Measurements from ENCODE around the gene FBXO9. TPM values are rescaled to one million over a fixed set of nuclear protein-coding genes. Genes with fewer than 3 reads are reported as not detected.

Gene FBXO9
- total RNA-seq, 1 experiment from 2014 or later, result 111 TPM

DNA sequence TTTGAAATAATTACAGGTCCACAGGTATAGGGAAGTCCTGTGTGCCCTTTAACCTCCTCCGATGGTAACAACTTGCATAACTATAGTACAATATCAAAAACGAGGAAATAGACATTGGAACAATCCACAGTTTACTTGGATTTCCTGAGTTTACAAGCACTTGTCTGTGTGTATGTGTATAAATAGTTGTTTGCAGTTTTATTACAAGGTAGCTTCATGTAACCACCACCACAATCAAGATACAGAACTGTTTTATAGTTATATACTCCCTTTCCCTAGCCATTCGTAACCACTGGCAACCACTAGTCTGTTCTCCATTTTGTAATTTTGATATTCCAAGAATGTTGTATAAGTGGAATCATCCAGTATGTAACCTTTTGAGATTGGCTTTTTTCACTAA is 9.1 kb downstream of the FBXO9 start:
- CTCF ChIA-PET, result no interaction called here
- no peak for DNase-seq
- H3K27me3 ChIP-seq (replicated peaks; ENCODE audit: control insufficient read depth, insufficient read depth, low read length), result no peaks in the 10 kb centered on the region
- peaks cover 54% of the 10 kb centered on the region for H3K36me3 Mint-ChIP-seq (ENCODE audit: insufficient read depth, unreplicated experiment)
- H3K4me1 Mint-ChIP-seq (ENCODE audit: low read depth, unreplicated experiment), result no peaks in the 10 kb centered on the region
- no peaks in the 10 kb centered on the region for H3K9me3 ChIP-seq
- H3K36me3 ChIP-seq (ENCODE audit: control insufficient read depth, insufficient read depth, low read length), result no peaks in the 10 kb centered on the region
- no peaks in the 10 kb centered on the region for H3K9me3 Mint-ChIP-seq (ENCODE audit: unreplicated experiment)
- H3K27ac Mint-ChIP-seq (ENCODE audit: unreplicated experiment), result no peak overlapping the region
- no TSS peak for BruUV-seq (replicated peaks)
- POLR2A ChIA-PET, result no interaction called here
- no peak overlapping the region for H3K4me3 Mint-ChIP-seq (ENCODE audit: unreplicated experiment)
- TF ChIP-seq CTCF (IDR thresholded peaks at IDR 0.05; ENCODE audit: insufficient read depth in 1 of 2, low read depth in 1 of 2, low read length in 1 of 2, severe bottlenecking in 1 of 2, unreplicated experiment in 1 of 2), result no peak
- intact Hi-C loops (cut with micrococcal nuclease; ENCODE audit: unreplicated experiment), result no loop called here
- H3K4me1 ChIP-seq, result no peaks in the 10 kb centered on the region
- H3K27me3 Mint-ChIP-seq (ENCODE audit: insufficient read depth, unreplicated experiment), result no peaks in the 10 kb centered on the region
- no peak overlapping the region for H3K4me3 ChIP-seq (ENCODE audit: low read depth, low read length)

- H3K36me3 Mint-ChIP-seq (ENCODE audit: insufficient read depth, unreplicated experiment), result peaks cover 52% of the 10 kb centered on the region
- intact Hi-C loops (cut with micrococcal nuclease; ENCODE audit: unreplicated experiment), result no loop called here
- TF ChIP-seq CTCF (IDR thresholded peaks at IDR 0.05; ENCODE audit: insufficient read depth in 1 of 2, low read depth in 1 of 2, low read length in 1 of 2, severe bottlenecking in 1 of 2, unreplicated experiment in 1 of 2), result no peak
- Histone ChIP-seq H3K4me1 (no peaks in the 10 kb centered on the region), H3K9me3 (no peaks in the 10 kb centered on the region), H3K4me3 (ENCODE audit: low read depth, low read length) (no peak overlapping the region), H3K27me3 (replicated peaks; ENCODE audit: control insufficient read depth, insufficient read depth, low read length) (no peaks in the 10 kb centered on the region), H3K36me3 (ENCODE audit: control insufficient read depth, insufficient read depth, low read length) (no peaks in the 10 kb centered on the region; the same call in none of the 2 replicates)
- ChIA-PET POLR2A (no interaction called here), CTCF (no interaction called here)
- no TSS peak for BruUV-seq (replicated peaks)
- no peaks in the 10 kb centered on the region for H3K4me1 Mint-ChIP-seq (ENCODE audit: low read depth, unreplicated experiment)
- no peak overlapping the region for H3K27ac Mint-ChIP-seq (ENCODE audit: unreplicated experiment)
- H3K4me3 Mint-ChIP-seq (ENCODE audit: unreplicated experiment), result no peak overlapping the region
- H3K9me3 Mint-ChIP-seq (ENCODE audit: unreplicated experiment), result no peaks in the 10 kb centered on the region
- DNase-seq, result no peak
- H3K27me3 Mint-ChIP-seq (ENCODE audit: insufficient read depth, unreplicated experiment), result no peaks in the 10 kb centered on the region
Observed at GRCh38 chr6:53080813-53081212, 15.6 kb downstream of the FBXO9 start.

DNA sequence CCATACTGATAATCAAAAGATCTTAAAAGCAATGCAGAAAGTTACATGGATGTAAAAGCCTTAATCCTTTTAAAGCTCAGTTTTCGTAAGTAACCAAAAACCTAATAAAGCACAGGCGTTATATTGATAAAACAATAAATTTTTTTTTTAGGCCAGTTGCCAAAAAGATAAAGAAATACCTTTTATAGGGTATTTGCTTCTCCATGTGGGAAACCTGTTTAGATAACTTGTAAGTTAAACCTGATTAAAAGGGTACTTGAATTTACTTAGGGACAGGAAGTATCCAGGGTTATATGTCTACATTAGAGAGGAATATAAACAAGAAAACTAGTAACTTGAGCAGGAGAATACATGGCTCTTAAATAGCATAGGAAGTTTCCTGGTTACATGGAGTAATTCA is 21.1 kb downstream of the FBXO9 start:
- H3K4me3 ChIP-seq (ENCODE audit: low read depth, low read length), result no peak overlapping the region
- Mint-ChIP-seq H3K9me3 (ENCODE audit: unreplicated experiment) (no peaks in the 10 kb centered on the region), H3K27me3 (ENCODE audit: insufficient read depth, unreplicated experiment) (no peaks in the 10 kb centered on the region), H3K36me3 (ENCODE audit: insufficient read depth, unreplicated experiment) (peaks cover 41% of the 10 kb centered on the region), H3K4me3 (ENCODE audit: unreplicated experiment) (no peak overlapping the region), H3K27ac (ENCODE audit: unreplicated experiment) (no peak overlapping the region), H3K4me1 (ENCODE audit: low read depth, unreplicated experiment) (no peaks in the 10 kb centered on the region)
- intact Hi-C loops (cut with micrococcal nuclease; ENCODE audit: unreplicated experiment), result no loop called here
- H3K4me1 ChIP-seq, result no peaks in the 10 kb centered on the region
- H3K36me3 ChIP-seq (ENCODE audit: control insufficient read depth, insufficient read depth, low read length), result no peaks in the 10 kb centered on the region; the same call in 1 of the 2 replicates
- ChIA-PET POLR2A (no interaction called here), CTCF (no interaction called here)
- no peaks in the 10 kb centered on the region for H3K27me3 ChIP-seq (replicated peaks; ENCODE audit: control insufficient read depth, insufficient read depth, low read length)
- no peak for TF ChIP-seq CTCF (IDR thresholded peaks at IDR 0.05; ENCODE audit: insufficient read depth in 1 of 2, low read depth in 1 of 2, low read length in 1 of 2, severe bottlenecking in 1 of 2, unreplicated experiment in 1 of 2)
- DNase-seq, result no peak
- no peaks in the 10 kb centered on the region for H3K9me3 ChIP-seq
- BruUV-seq (replicated peaks), result no TSS peak
